GM12891 (cell line): ENCODE results near the gene FAT1.

Experiments
- POLR2A ChIP-seq: IDR thresholded peaks from 2 replicates; pipeline ENCODE4 v1.6.1; 2011; ENCODE audit warnings: low read depth, low read length, control low read depth
- POLR2AphosphoS5 ChIP-seq: IDR thresholded peaks from 2 replicates; pipeline ENCODE4 v1.6.1; 2011; ENCODE audit warnings: low read depth, low read length, control low read depth
- POU2F2 ChIP-seq: IDR thresholded peaks from 2 replicates; pipeline ENCODE4 v1.6.1; 2011; ENCODE audit warnings: low read depth, mild to moderate bottlenecking, control low read depth, low read length, moderate library complexity
- SPI1 ChIP-seq: IDR thresholded peaks from 2 replicates; pipeline ENCODE4 v1.6.1; 2011; ENCODE audit warnings: low read depth, low read length, control low read depth
- TAF1 ChIP-seq: IDR thresholded peaks from 2 replicates; pipeline ENCODE4 v1.6.1; 2011; ENCODE audit warnings: low read depth, low read length, control low read depth

GRCh38 chr4:186593587-186593973, 130.1 kb downstream of the FAT1 start:
- TF ChIP-seq POLR2A: no peak
- no peak for TF ChIP-seq TAF1
- no peak for TF ChIP-seq POLR2AphosphoS5
- no peak for TF ChIP-seq SPI1
- TF ChIP-seq POU2F2: no peak
